ENCODE measurements around the gene MAG. TPM values are rescaled to one million over a fixed set of nuclear protein-coding genes. Genes with fewer than 3 reads are reported as not detected.

MAG gene
- total and polyA plus RNA-seq, 9 of the 15 experiments (the other 6 are each of a cell fraction or from before 2014, with no cell fraction given) = 0.11 to 10.0 (median 1.6) TPM

- no peak for TF ChIP-seq MAZ (CRISPR knock-in tag; conservative IDR thresholded peaks at IDR 0.05 in 1 of 2, IDR thresholded peaks at IDR 0.05 in 1 of 2)
- TF ChIP-seq, protein P1, sequence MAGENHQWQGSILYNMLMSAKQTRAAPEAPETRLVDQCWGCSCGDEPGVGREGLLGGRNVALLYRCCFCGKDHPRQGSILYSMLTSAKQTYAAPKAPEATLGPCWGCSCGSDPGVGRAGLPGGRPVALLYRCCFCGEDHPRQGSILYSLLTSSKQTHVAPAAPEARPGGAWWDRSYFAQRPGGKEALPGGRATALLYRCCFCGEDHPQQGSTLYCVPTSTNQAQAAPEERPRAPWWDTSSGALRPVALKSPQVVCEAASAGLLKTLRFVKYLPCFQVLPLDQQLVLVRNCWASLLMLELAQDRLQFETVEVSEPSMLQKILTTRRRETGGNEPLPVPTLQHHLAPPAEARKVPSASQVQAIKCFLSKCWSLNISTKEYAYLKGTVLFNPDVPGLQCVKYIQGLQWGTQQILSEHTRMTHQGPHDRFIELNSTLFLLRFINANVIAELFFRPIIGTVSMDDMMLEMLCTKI (IDR thresholded peaks at IDR 0.05; ENCODE audit: partially characterized antibody) = no peak
- TF ChIP-seq NFRKB (IDR thresholded peaks at IDR 0.05; ENCODE audit: low read depth) = no peak
These were observed 42.3 kb downstream of the MAG start (continued) for GRCh38 chr19:35334144-35334753.

DNA sequence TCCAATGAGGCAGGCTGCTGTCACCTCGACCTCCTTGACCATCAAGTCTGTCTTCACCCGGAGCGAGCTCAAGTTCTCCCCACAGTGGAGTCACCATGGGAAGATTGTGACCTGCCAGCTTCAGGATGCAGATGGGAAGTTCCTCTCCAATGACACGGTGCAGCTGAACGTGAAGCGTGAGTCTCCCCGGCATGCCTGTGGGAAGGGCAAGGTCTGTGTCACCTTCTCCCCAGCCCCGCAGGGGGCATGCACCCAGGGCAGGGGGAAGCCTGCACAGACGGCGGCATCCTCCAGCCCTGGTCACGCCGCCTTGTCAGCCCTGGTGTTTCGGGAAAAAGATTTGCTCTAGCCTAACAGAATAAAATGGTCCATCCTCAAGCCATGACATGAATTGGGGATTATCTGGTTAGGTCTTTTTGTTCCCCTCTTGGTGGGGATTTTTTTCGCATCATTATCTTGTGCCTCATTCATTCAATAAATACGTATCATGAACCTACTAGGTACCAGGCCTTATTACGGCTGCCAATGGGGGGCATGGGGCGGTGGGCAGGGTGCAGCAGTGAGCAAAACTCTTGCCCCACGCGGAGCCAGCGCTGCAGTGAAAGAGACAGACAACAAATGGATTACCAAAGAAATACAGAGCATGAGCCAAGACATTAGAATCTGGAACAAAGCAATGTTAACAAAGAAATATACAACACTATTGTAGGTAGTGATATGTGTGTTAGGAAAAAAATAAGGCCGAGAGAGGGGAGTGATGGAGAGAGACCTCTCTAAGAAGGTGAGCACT lies 44.4 kb downstream of the MAG start:
- H3K4me3 ChIP-seq = no peak overlapping the region
- no peaks in the 10 kb centered on the region for H3K9me1 ChIP-seq (ENCODE audit: control insufficient read depth, insufficient read depth, low read length)
- H3K4me1 ChIP-seq (replicated peaks in 1 of 2; ENCODE audit: control insufficient read depth in 2 of 2, insufficient read depth in 2 of 2, low read length in 2 of 2) = peaks cover 0 to 14% of the 10 kb centered on the region in 2 experiments; a peak in 2 of 5 replicates
- 0 out of 4 replicates have a peak overlapping the region, but pooled peaks of 1 of the 2 experiments have one; percentile 43 for H3K9ac ChIP-seq (ENCODE audit: insufficient read depth in 1 of 2, low read depth in 2 of 2, low read length in 2 of 2)
- no peaks in the 10 kb centered on the region for H3K36me3 ChIP-seq (ENCODE audit: control insufficient read depth, insufficient read depth, low read length)
- no peaks in the 10 kb centered on the region for H3K27me3 ChIP-seq (ENCODE audit: control insufficient read depth in 2 of 2, insufficient read depth in 2 of 2, low read length in 2 of 2)
- H3K4me2 ChIP-seq (ENCODE audit: insufficient read depth, low read length) = no peak overlapping the region
- ChIA-PET CTCF (ENCODE audit: low intra/inter-chr PET ratio) (no interaction called here), POLR2A (no interaction called here)
- WGBS (ENCODE audit: insufficient coverage, low coverage, missing lambda C conversion rate) = 66% methylated on average over 20 of the region's 21 CpGs
- H3K79me2 ChIP-seq (ENCODE audit: control insufficient read depth, insufficient read depth, low read length) = no peaks in the 10 kb centered on the region
- no peak overlapping the region for H2AFZ ChIP-seq (ENCODE audit: low read depth, low read length)
- FAIRE-seq (no peak), ATAC-seq (no peak), DNase-seq (ENCODE audit: extremely low read depth in 1 of 4, low spot score in 3 of 4) (no peak)
- H3K9me3 ChIP-seq (replicated peaks; ENCODE audit: control insufficient read depth, insufficient read depth, low read depth, low read length) = no peaks in the 10 kb centered on the region
- intact Hi-C loops (cut with micrococcal nuclease) = no loop called here
- H4K20me1 ChIP-seq (replicated peaks; ENCODE audit: control insufficient read depth, insufficient read depth, low read length) = no peaks in the 10 kb centered on the region
- no peak for TF ChIP-seq ZNF75A (CRISPR knock-in tag; IDR thresholded peaks at IDR 0.05)
- TF ChIP-seq TRIM24 (IDR thresholded peaks at IDR 0.05) = no peak
- TF ChIP-seq RFX5 (IDR thresholded peaks at IDR 0.05; ENCODE audit: low read depth, low read length) = no peak
- no peak overlapping the region for H3K27ac ChIP-seq (ENCODE audit: extremely low read depth, low read depth, low read length)
- in situ Hi-C loops (cut with MboI) = loop anchor here (10.0 kb wide), 1 partner anchor 62 kb away; no protein-coding TSS in a partner anchor
- no TSS peak for BruUV-seq (replicated peaks)

Data from K562 (cell line).